ENCODE data around the gene PROCA1. TPM values are rescaled to one million over a fixed set of nuclear protein-coding genes. Genes with fewer than 3 reads are reported as not detected.

The PROCA1 gene
- total RNA-seq, 1 donor from 2014 or later: 1.5 TPM

- DNase-seq (ENCODE audit: extremely low spot score in 2 of 2): no peak
- intact Hi-C loops (cut with DNase I): no loop called here
- no peaks in the 10 kb centered on the region for H3K4me1 ChIP-seq
- peaks cover 6 to 69% of the 10 kb centered on the region in 2 donors for H3K36me3 ChIP-seq
- TF ChIP-seq POLR2A (IDR thresholded peaks at IDR 0.05) (no peak), CTCF (IDR thresholded peaks at IDR 0.05) (no peak), POLR2AphosphoS5 (IDR thresholded peaks at IDR 0.05; ENCODE audit: insufficient read depth in 1 of 2, low read depth in 1 of 2) (no peak)
- no peak overlapping the region for H3K27ac ChIP-seq
- H3K9me3 ChIP-seq: no peaks in the 10 kb centered on the region
- H3K4me3 ChIP-seq: no peak overlapping the region
- H3K27me3 ChIP-seq: no peaks in the 10 kb centered on the region
These were observed 8.9 kb downstream of the PROCA1 start for GRCh38 chr17:28702752-28703150.

GRCh38 chr17:28702026-28702751 lies 9.5 kb downstream of the PROCA1 start:
- H3K4me3 ChIP-seq: no peak overlapping the region
- no peak for DNase-seq (ENCODE audit: extremely low spot score in 2 of 2)
- intact Hi-C loops (cut with DNase I): no loop called here
- no peaks in the 10 kb centered on the region for H3K4me1 ChIP-seq
- H3K9me3 ChIP-seq: no peaks in the 10 kb centered on the region
- peaks cover 6 to 74% of the 10 kb centered on the region in 2 donors for H3K36me3 ChIP-seq
- no peak overlapping the region for H3K27ac ChIP-seq
- TF ChIP-seq CTCF (IDR thresholded peaks at IDR 0.05): no peak
- TF ChIP-seq POLR2AphosphoS5 (IDR thresholded peaks at IDR 0.05; ENCODE audit: insufficient read depth in 1 of 2, low read depth in 1 of 2): no peak
- no peaks in the 10 kb centered on the region for H3K27me3 ChIP-seq

GRCh38 chr17:28700830-28701492 lies 10.7 kb downstream of the PROCA1 start:
- intact Hi-C loops (cut with DNase I): no loop called here
- H3K27me3 ChIP-seq: no peaks in the 10 kb centered on the region
- TF ChIP-seq CTCF (IDR thresholded peaks at IDR 0.05): no peak
- H3K4me3 ChIP-seq: no peak overlapping the region
- no peak overlapping the region for H3K27ac ChIP-seq
- no peaks in the 10 kb centered on the region for H3K9me3 ChIP-seq
- H3K36me3 ChIP-seq: peaks cover 6 to 86% of the 10 kb centered on the region in 2 donors
- no peak for DNase-seq (ENCODE audit: extremely low spot score in 2 of 2)
- H3K4me1 ChIP-seq: no peaks in the 10 kb centered on the region

- H3K27ac ChIP-seq: no peak overlapping the region
- no peak overlapping the region for H3K4me3 ChIP-seq
- no peak for DNase-seq (ENCODE audit: extremely low spot score in 2 of 2)
- H3K27me3 ChIP-seq: no peaks in the 10 kb centered on the region
- H3K36me3 ChIP-seq: peaks cover 11 to 93% of the 10 kb centered on the region in 2 donors
- H3K4me1 ChIP-seq: no peaks in the 10 kb centered on the region
- no peaks in the 10 kb centered on the region for H3K9me3 ChIP-seq
- TF ChIP-seq POLR2A (IDR thresholded peaks at IDR 0.05) (no peak), CTCF (IDR thresholded peaks at IDR 0.05) (no peak), POLR2AphosphoS5 (IDR thresholded peaks at IDR 0.05; ENCODE audit: insufficient read depth in 1 of 2, low read depth in 1 of 2) (no peak)
- intact Hi-C loops (cut with DNase I): no loop called here
These were observed 11.4 kb downstream of the PROCA1 start for GRCh38 chr17:28700278-28700677.

All from vagina (tissue), 2 donors.